ENCODE measurements around the gene LRP5. TPM values are rescaled to one million over a fixed set of nuclear protein-coding genes. Genes with fewer than 3 reads are reported as not detected.

The LRP5 gene
- total RNA-seq, 2 experiments from 2014 or later = 2.0 to 2.9 TPM

DNA sequence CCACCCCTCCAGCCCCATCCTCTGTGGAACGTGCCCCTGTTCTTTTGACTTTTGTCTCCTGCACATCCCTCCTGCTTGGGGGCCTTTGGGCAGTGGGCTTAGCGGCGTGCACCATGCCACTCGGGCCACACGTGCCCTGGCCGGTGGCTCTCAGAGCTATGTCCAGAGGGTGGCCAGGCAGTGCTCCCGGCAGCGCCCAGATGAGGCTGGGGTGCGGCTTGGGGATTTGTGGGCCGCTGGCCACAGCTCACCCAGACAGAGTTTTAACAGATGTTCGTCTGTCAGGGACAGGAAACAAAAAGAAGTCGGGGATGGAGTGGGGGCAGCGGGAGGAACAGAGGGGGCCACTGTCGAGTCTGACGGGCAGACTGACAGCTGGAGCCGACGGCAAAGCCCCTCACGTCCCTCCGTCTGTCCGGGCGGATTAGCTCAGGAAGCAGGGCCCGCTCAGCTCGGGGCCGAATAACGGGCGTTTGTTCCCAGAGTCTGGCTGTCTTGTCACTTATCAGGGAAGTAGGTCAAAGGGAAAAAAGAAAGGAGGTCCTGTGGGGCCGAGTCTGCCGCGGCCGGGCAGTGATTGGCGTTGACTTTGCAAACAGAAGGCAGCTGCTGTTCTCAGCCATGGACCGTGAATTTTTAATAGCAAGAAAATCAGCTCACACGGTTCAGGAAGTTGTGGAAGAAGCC, 61.6 kb downstream of the LRP5 start:
- POLR2A ChIA-PET = no interaction called here
- CTCF ChIA-PET = interaction anchor here (0.6 kb wide), 1 partner anchor 1845 kb away, joined by 4 read pairs; no protein-coding TSS in a partner anchor
- DNase-seq (no peak), ATAC-seq (ENCODE audit: poor library complexity) (no peak)
- intact Hi-C loops (cut with DNase I, micrococcal nuclease) = no loop called here
- no peak overlapping the region for H3K27ac ChIP-seq (ENCODE audit: low read depth in 1 of 2, low read length in 2 of 2)
- no peak overlapping the region for H3K27ac Mint-ChIP-seq
- no peaks in the 10 kb centered on the region for H3K36me3 Mint-ChIP-seq (ENCODE audit: low read depth)
- no peak overlapping the region for H3K4me3 Mint-ChIP-seq
- no peaks in the 10 kb centered on the region for H3K27me3 Mint-ChIP-seq
- H3K4me1 ChIP-seq (ENCODE audit: insufficient read depth, low read length) = no peaks in the 10 kb centered on the region
- peaks cover 0 to 2% of the 10 kb centered on the region in 2 experiments for H3K27me3 ChIP-seq (ENCODE audit: control insufficient read depth in 1 of 2, insufficient read depth in 2 of 2, low read length in 2 of 2)
- no peak overlapping the region for H3K4me3 ChIP-seq (ENCODE audit: low read length)
- no peaks in the 10 kb centered on the region for H3K4me1 Mint-ChIP-seq (ENCODE audit: low read depth)
- no peaks in the 10 kb centered on the region for H3K9me3 ChIP-seq (ENCODE audit: control insufficient read depth in 1 of 2, insufficient read depth in 1 of 2, low read length in 2 of 2)
- no peaks in the 10 kb centered on the region for H3K36me3 ChIP-seq (ENCODE audit: insufficient read depth, low read length)
- TF ChIP-seq, protein P1, sequence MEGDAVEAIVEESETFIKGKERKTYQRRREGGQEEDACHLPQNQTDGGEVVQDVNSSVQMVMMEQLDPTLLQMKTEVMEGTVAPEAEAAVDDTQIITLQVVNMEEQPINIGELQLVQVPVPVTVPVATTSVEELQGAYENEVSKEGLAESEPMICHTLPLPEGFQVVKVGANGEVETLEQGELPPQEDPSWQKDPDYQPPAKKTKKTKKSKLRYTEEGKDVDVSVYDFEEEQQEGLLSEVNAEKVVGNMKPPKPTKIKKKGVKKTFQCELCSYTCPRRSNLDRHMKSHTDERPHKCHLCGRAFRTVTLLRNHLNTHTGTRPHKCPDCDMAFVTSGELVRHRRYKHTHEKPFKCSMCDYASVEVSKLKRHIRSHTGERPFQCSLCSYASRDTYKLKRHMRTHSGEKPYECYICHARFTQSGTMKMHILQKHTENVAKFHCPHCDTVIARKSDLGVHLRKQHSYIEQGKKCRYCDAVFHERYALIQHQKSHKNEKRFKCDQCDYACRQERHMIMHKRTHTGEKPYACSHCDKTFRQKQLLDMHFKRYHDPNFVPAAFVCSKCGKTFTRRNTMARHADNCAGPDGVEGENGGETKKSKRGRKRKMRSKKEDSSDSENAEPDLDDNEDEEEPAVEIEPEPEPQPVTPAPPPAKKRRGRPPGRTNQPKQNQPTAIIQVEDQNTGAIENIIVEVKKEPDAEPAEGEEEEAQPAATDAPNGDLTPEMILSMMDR (IDR thresholded peaks at IDR 0.05) = no peak
- no peaks in the 10 kb centered on the region for H3K9me3 Mint-ChIP-seq

DNA sequence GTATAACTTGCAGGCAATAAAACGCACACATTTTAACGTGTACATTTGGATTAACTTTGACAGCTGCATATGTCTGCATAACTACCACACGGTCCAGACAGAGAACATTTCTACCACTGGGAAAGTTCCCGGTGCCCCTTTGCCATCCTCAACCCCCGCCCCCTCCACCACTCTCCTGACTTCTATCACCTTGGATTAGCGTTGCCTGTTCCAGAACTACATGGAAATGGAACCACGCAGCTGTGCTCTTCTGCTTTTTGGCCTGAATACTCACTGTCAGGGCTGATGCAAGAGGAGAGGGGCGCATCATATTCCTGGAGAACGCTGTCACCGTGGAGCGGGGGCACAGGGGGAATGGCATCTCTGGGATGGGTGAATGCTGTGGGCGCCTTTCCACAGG, 62.1 kb downstream of the LRP5 start:
- DNase-seq = no peak
- no peaks in the 10 kb centered on the region for H3K4me1 ChIP-seq (ENCODE audit: insufficient read depth, low read length)
- no peaks in the 10 kb centered on the region for H3K9me3 ChIP-seq (ENCODE audit: control insufficient read depth in 1 of 2, insufficient read depth in 1 of 2, low read length in 2 of 2)
- H3K27me3 ChIP-seq (ENCODE audit: control insufficient read depth in 1 of 2, insufficient read depth in 2 of 2, low read length in 2 of 2) = peaks cover 0 to 2% of the 10 kb centered on the region in 2 experiments
- Mint-ChIP-seq H3K4me3 (no peak overlapping the region), H3K27me3 (no peaks in the 10 kb centered on the region), H3K4me1 (ENCODE audit: low read depth) (no peaks in the 10 kb centered on the region), H3K27ac (no peak overlapping the region), H3K36me3 (ENCODE audit: low read depth) (no peaks in the 10 kb centered on the region), H3K9me3 (no peaks in the 10 kb centered on the region)
- H3K27ac ChIP-seq (ENCODE audit: low read depth in 1 of 2, low read length in 2 of 2) = no peak overlapping the region
- H3K4me3 ChIP-seq (ENCODE audit: low read length) = no peak overlapping the region
- TF ChIP-seq, protein P1 (IDR thresholded peaks at IDR 0.05) = no peak
- ChIA-PET CTCF (interaction anchor here (0.6 kb wide), 1 partner anchor 1846 kb away, joined by 4 read pairs; no protein-coding TSS in a partner anchor), POLR2A (no interaction called here)
- intact Hi-C loops (cut with DNase I, micrococcal nuclease) = no loop called here
- ATAC-seq (ENCODE audit: poor library complexity) = no peak
- no peaks in the 10 kb centered on the region for H3K36me3 ChIP-seq (ENCODE audit: insufficient read depth, low read length)

DNA sequence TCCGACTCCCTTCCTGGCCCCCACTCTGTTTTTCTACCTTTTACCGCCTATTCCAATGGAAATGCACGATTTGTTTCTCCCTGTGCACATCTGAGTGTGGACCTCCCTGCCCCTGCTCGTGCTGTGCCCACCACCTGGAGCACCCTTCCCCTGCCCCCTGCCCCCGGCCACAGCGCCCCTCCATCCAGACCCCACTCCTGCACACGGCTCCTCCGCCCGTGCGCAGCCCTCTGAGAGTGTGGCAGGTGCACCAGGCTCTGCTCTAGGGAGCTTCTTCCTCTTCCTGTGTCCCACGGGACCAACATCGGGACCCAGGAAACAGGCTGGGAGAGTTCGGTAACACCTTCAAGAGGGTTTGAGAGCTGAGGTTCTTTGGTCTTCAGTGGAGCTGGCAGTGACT, 62.9 kb downstream of the LRP5 start:
- Histone ChIP-seq H3K4me1 (ENCODE audit: insufficient read depth, low read length) (peaks cover 3% of the 10 kb centered on the region), H3K27ac (ENCODE audit: low read depth in 1 of 2, low read length in 2 of 2) (no peak overlapping the region), H3K4me3 (ENCODE audit: low read length) (no peak overlapping the region), H3K27me3 (ENCODE audit: control insufficient read depth in 1 of 2, insufficient read depth in 2 of 2, low read length in 2 of 2) (peaks cover 0 to 2% of the 10 kb centered on the region in 2 experiments), H3K36me3 (ENCODE audit: insufficient read depth, low read length) (no peaks in the 10 kb centered on the region), H3K9me3 (ENCODE audit: control insufficient read depth in 1 of 2, insufficient read depth in 1 of 2, low read length in 2 of 2) (no peaks in the 10 kb centered on the region)
- H3K4me3 Mint-ChIP-seq = no peak overlapping the region
- H3K4me1 Mint-ChIP-seq (ENCODE audit: low read depth) = peaks cover 4% of the 10 kb centered on the region
- ChIA-PET POLR2A (no interaction called here), CTCF (no interaction called here)
- no peaks in the 10 kb centered on the region for H3K9me3 Mint-ChIP-seq
- TF ChIP-seq, protein P1 (IDR thresholded peaks at IDR 0.05) = no peak
- ATAC-seq (ENCODE audit: poor library complexity) (no peak), DNase-seq (no peak)
- intact Hi-C loops (cut with DNase I, micrococcal nuclease) = no loop called here
- H3K27me3 Mint-ChIP-seq = no peaks in the 10 kb centered on the region
- H3K36me3 Mint-ChIP-seq (ENCODE audit: low read depth) = no peaks in the 10 kb centered on the region
- H3K27ac Mint-ChIP-seq = no peak overlapping the region
